OCI-LY7 (cell line): Measurements from ENCODE around the gene GFPT1. TPM values are rescaled to one million over a fixed set of nuclear protein-coding genes. Genes with fewer than 3 reads are reported as not detected.

Experiments
- BruUV-seq: library from RNA; stranded (reverse); fragments of 400-500 nt; replicated peaks from 2 replicates; lab custom pipeline; 2021; lab: Mats Ljungman, UMichigan
- CTCF ChIA-PET: fragments of 300-600 bp; sonication (Branson Sonifier 250); formaldehyde crosslinking; loops from one replicate; lab custom pipeline; 2022; ENCODE audit warnings: antibody characterized with exemption; ENCODE audit not compliant: unreplicated experiment; lab: Charles Lee
- POLR2A ChIA-PET: fragments of 300-600 bp; sonication (Branson Sonifier 250); formaldehyde crosslinking; loops from one replicate; lab custom pipeline; 2022; ENCODE audit warnings: antibody characterized with exemption; lab: Charles Lee
- DNase-seq: peaks from one replicate; pipeline ENCODE4 v3.0.0-alpha.2; 2015; ENCODE audit warnings: low spot score
- H2AFZ ChIP-seq: fragments of 200-600 bp; sonication (generic), shearing (Covaris generic); 2 replicates; pipeline ENCODE4 v1.6.1; 2014; ENCODE audit warnings: mild to moderate bottlenecking, antibody characterized with exemption, low read length, moderate library complexity
- H3K27ac ChIP-seq: fragments of 200-600 bp; sonication (generic); 2 replicates; pipeline ENCODE4 v1.5.1; 2014; ENCODE audit warnings: mixed run types, low read depth, mild to moderate bottlenecking, moderate library complexity, low read length, inconsistent platforms; ENCODE audit not compliant: poor library complexity, severe bottlenecking
- H3K36me3 ChIP-seq: fragments of 200-600 bp; sonication (generic); 2 replicates; pipeline ENCODE4 v1.6.1; 2014; ENCODE audit warnings: mild to moderate bottlenecking, antibody characterized with exemption, low read length, moderate library complexity, mixed read lengths; ENCODE audit not compliant: insufficient read depth
- H3K4me1 ChIP-seq: fragments of 200-600 bp; sonication (generic); 2 replicates; pipeline ENCODE4 v1.5.1; 2014; ENCODE audit warnings: mild to moderate bottlenecking, low read length; ENCODE audit not compliant: insufficient read depth, poor library complexity, severe bottlenecking
- H3K4me2 ChIP-seq: fragments of 200-600 bp; sonication (generic); 2 replicates; pipeline ENCODE4 v1.6.1; 2014; ENCODE audit warnings: mild to moderate bottlenecking, low read length
- H3K4me3 ChIP-seq: fragments of 200-600 bp; sonication (generic); 2 replicates; pipeline ENCODE4 v1.5.1; 2014; ENCODE audit warnings: mild to moderate bottlenecking, low read depth, low read length; ENCODE audit not compliant: poor library complexity, severe bottlenecking
- H3K79me2 ChIP-seq: fragments of 200-600 bp; sonication (generic); 2 replicates; pipeline ENCODE4 v1.6.1; 2016; ENCODE audit warnings: low read depth, mild to moderate bottlenecking, low read length, moderate library complexity, mixed read lengths; ENCODE audit not compliant: insufficient read depth
- H3K9me2 ChIP-seq: fragments of 200-600 bp; sonication (generic); 2 replicates; pipeline ENCODE4 v1.6.1; 2016; ENCODE audit warnings: mild to moderate bottlenecking, low read length, mixed read lengths; ENCODE audit not compliant: insufficient read depth
- H3K9me3 ChIP-seq: fragments of 200-600 bp; sonication (generic); 2 replicates; pipeline ENCODE4 v1.6.1; 2014; ENCODE audit warnings: mild to moderate bottlenecking, mixed run types, low read length, mixed read lengths
- H4K20me1 ChIP-seq: fragments of 200-600 bp; sonication (generic); 2 replicates; pipeline ENCODE4 v1.6.1; 2014; ENCODE audit warnings: mild to moderate bottlenecking, antibody characterized with exemption, low read length, moderate library complexity, mixed read lengths; ENCODE audit not compliant: insufficient read depth
- CTCF ChIP-seq: fragments of 200-600 bp; sonication (generic); conservative IDR thresholded peaks from 2 replicates; pipeline ENCODE4 v1.5.1; 2014; ENCODE audit warnings: mild to moderate bottlenecking, antibody characterized with exemption, low read length, moderate library complexity, mixed read lengths
- EZH2phosphoT487 ChIP-seq: fragments of 200-600 bp; sonication (generic); IDR thresholded peaks from 2 replicates; pipeline ENCODE4 v1.6.1; 2018; ENCODE audit warnings: low read depth, borderline replicate concordance, mild to moderate bottlenecking, mixed run types, antibody characterized with exemption, low read length, moderate library complexity, mixed read lengths
- intact Hi-C: fragments of 100-400 bp; cut with micrococcal nuclease; formaldehyde crosslinking; loops from one replicate; pipeline ENCODE4 v1.10.0; 2022; ENCODE audit not compliant: unreplicated experiment
- total RNA-seq, 2 experiments: library from RNA; depleted of rRNA in 1 of 2; stranded (reverse); fragments of >200 nt in 1 of 2; shearing (Covaris generic) in 1 of 2; gene quantifications; 2 replicates each; pipeline ENCODE4 v1.2.3, GENCODE V29; 2014 to 2022

Gene GFPT1
- total RNA-seq, 2 experiments from 2014 or later, result 11.0 to 31.2 TPM

DNA sequence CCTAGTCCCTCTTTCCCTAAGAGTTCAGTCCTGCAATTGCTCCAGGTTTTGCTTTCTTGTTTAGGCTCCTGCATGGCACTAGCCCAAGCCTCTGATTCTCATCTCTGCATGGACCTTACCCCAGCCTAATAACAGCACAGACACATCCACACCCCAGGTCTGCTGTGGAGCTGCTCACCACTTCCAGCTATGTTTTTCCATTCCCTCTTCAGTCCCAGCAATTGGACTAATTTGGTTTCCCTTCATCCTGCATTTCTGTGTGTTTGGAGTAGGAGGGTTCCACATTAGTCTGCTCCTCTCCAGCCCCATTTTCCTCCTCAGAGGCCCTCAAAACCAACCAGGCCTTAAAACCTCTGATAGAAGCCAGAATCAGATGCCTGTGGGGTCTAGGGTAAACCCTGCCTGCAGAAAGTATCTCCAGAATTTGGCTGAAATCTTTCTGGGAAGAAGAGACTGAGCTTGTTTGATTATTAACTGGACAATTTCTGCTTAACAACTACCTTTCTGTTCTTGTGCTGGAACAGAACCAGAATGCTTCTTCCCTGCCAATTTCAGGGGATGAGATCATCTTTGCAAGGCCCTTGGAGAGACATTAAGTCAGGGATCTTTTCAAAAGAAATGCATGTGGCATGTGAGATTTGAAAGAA lies 95.9 kb downstream of the GFPT1 start:
- Histone ChIP-seq H3K9me3 (no peaks in the 10 kb centered on the region), H2AFZ (no peak overlapping the region), H3K36me3 (no peaks in the 10 kb centered on the region), H3K4me2 (no peak overlapping the region), H3K4me3 (no peak overlapping the region), H3K9me2 (no peaks in the 10 kb centered on the region), H3K79me2 (no peaks in the 10 kb centered on the region), H4K20me1 (no peaks in the 10 kb centered on the region), H3K4me1 (no peaks in the 10 kb centered on the region), H3K27ac (no peak overlapping the region)
- BruUV-seq, result no TSS peak
- no peak for TF ChIP-seq CTCF
- no peak for TF ChIP-seq EZH2phosphoT487
- intact Hi-C loops, result no loop called here
- no peak for DNase-seq
- ChIA-PET POLR2A (no interaction called here), CTCF (no interaction called here)

DNA sequence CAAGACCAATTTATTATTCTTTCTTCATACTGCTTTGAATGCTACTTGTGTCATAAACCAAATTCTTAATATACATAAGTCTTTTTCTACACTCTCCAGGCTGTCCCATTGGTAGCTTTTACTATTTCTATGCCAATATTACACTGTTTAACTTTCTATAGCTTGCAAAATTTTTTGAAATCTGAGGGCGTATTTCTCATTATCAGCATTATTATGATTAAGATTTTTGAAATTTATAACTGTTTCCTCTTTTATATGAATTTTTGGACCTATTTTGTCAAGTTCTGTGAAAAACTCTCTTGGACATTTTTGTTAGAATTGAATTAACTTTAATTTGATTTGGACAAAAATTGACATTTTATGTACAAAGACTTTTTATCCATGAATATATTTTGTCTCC lies 98.6 kb downstream of the GFPT1 start:
- Histone ChIP-seq H3K36me3 (no peaks in the 10 kb centered on the region), H3K9me3 (no peaks in the 10 kb centered on the region), H2AFZ (no peak overlapping the region), H3K27ac (no peak overlapping the region), H3K4me2 (no peak overlapping the region), H3K9me2 (no peaks in the 10 kb centered on the region), H3K4me3 (no peak overlapping the region), H4K20me1 (no peaks in the 10 kb centered on the region), H3K79me2 (no peaks in the 10 kb centered on the region), H3K4me1 (no peaks in the 10 kb centered on the region)
- TF ChIP-seq EZH2phosphoT487, result no peak
- TF ChIP-seq CTCF, result no peak
- no TSS peak for BruUV-seq
- ChIA-PET CTCF (no interaction called here), POLR2A (interaction anchor here (0.7 kb wide), 1 partner anchor 1457 kb away, joined by 5 read pairs; no protein-coding TSS in a partner anchor)
- intact Hi-C loops, result no loop called here
- no peak for DNase-seq

DNA sequence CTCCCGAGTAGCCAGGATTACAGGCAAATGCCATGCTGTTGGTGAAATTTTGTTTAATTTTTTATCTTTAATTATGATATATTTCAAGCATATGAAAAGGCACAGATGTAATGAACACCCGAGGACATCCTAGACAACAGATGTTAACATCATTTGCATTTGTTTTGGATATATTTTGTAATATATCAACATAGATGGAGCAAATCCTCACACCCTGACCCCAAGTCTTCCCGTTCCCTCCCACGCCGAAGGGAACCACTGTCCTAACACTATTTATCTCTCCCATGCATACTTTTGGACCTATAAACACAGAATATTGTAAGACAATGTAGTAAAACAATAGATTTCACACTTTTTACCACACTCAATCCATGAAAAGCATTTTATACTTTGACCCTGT lies 99.5 kb downstream of the GFPT1 start:
- H3K4me1 ChIP-seq, result no peaks in the 10 kb centered on the region
- H3K9me3 ChIP-seq, result no peaks in the 10 kb centered on the region
- no peak overlapping the region for H3K4me2 ChIP-seq
- no peak for DNase-seq
- intact Hi-C loops, result no loop called here
- ChIA-PET POLR2A (no interaction called here), CTCF (no interaction called here)
- H4K20me1 ChIP-seq, result no peaks in the 10 kb centered on the region
- no peak overlapping the region for H2AFZ ChIP-seq
- H3K79me2 ChIP-seq, result no peaks in the 10 kb centered on the region
- no peak for TF ChIP-seq CTCF
- no peak for TF ChIP-seq EZH2phosphoT487
- H3K9me2 ChIP-seq, result no peaks in the 10 kb centered on the region
- no peak overlapping the region for H3K27ac ChIP-seq
- BruUV-seq, result no TSS peak
- H3K4me3 ChIP-seq, result no peak overlapping the region
- no peaks in the 10 kb centered on the region for H3K36me3 ChIP-seq
